ENCODE data around the gene CHRNA10.

Gene CHRNA10

DNA sequence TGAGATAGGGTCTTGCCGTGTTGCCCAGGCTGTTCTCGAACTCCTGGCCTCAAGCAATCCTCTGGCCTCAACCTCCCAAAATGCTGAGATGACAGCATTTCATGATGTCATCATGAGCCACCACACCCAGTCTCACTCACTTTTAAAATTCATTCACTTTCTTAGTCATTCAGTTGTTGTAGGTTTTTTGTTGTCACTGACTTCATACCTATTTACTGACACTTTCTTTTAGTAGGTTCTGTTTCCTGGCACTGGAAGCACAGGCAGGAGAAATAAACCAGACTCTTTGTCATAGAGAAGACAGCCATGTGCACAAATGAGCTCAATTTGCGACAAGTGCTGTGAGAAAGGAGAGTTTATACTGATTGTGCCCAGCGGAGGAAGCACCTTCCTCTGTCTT, 39.9 kb downstream of the CHRNA10 start:
- TF ChIP-seq EZH2 (IDR thresholded peaks at IDR 0.05) (no peak), FOXP2 (optimal IDR thresholded peaks at IDR 0.05; ENCODE audit: control extremely low read depth, extremely low read length, insufficient read depth) (no peak), POLR2AphosphoS5 (IDR thresholded peaks at IDR 0.05; ENCODE audit: borderline replicate concordance, low read depth, low read length) (no peak)
- H3K4me3 ChIP-seq = no peak overlapping the region
- H3K9ac ChIP-seq (ENCODE audit: insufficient read length) = no peak overlapping the region
- H3K36me3 ChIP-seq (ENCODE audit: insufficient read depth, low read length) = no peaks in the 10 kb centered on the region
- no peak overlapping the region for H3K27ac ChIP-seq
- no peaks in the 10 kb centered on the region for H3K9me3 ChIP-seq (ENCODE audit: low read depth, low read length)
- DNase-seq (ENCODE audit: low read depth, low spot score) = no peak

DNA sequence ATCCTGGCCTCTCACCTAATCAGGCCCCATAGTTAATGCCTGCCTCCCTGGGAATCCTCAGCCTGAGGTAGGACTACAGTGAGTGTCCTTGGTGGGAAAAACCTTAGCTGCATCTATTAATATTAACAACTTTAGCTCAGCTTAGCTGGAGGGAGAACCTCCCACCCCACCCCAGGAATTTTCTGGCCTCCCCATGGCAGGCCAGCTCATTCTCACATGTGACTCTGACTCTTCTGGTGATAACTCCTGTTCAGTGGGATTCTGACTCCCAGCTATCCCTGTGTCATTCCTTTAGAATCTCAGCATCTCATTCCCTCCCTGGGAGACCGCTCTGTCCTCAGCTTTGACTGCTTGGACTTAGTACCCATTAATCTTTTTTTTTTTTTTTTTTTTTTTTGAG, 43.9 kb downstream of the CHRNA10 start:
- Histone ChIP-seq H3K9me3 (ENCODE audit: low read depth, low read length) (no peaks in the 10 kb centered on the region), H3K36me3 (ENCODE audit: insufficient read depth, low read length) (no peaks in the 10 kb centered on the region), H3K27ac (no peak overlapping the region), H3K9ac (ENCODE audit: insufficient read length) (no peak overlapping the region), H3K4me3 (no peak overlapping the region)
- no peak for TF ChIP-seq FOXP2 (optimal IDR thresholded peaks at IDR 0.05; ENCODE audit: control extremely low read depth, extremely low read length, insufficient read depth)
- no peak for TF ChIP-seq EZH2 (IDR thresholded peaks at IDR 0.05)
- no peak for TF ChIP-seq POLR2AphosphoS5 (IDR thresholded peaks at IDR 0.05; ENCODE audit: borderline replicate concordance, low read depth, low read length)
- no peak for DNase-seq (ENCODE audit: low read depth, low spot score)

DNA sequence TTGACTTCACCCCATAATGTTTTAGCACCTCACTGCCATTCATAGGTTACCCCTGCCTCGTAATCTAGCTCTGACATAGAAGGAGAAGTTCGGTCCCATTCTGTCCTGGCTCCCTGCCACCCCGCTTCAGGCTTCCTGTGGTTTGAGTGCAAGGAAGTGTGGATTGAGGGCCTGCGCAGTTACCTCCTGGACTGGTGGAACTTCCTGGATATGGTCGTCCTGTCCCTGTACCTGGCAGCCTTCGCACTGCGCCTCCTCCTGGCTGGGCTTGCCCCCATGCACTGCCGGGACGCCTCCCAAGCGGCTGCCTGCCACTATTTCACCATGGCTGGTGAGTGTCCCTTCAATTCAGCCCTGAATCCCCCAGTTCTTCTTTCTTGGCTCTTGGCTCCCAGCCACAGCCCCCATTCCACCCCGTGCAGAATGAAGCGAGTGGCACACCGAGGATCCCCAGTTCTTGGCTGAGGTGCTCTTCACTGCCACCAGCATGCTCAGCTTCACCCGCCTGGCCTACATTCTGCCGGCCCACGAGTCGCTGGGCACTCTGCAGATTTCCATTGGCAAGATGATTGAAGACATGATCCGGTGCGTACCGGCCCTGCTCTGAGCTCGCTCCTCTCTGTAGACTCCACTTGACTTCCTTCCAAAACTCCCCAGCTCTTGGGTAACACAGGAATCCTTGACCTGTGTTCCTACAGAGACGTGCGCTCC, 44.8 kb downstream of the CHRNA10 start:
- no peak overlapping the region for H3K4me3 ChIP-seq
- H3K9me3 ChIP-seq (ENCODE audit: low read depth, low read length) = no peaks in the 10 kb centered on the region
- no peak overlapping the region for H3K27ac ChIP-seq
- H3K36me3 ChIP-seq (ENCODE audit: insufficient read depth, low read length) = no peaks in the 10 kb centered on the region
- no peak for DNase-seq (ENCODE audit: low read depth, low spot score)
- no peak overlapping the region for H3K9ac ChIP-seq (ENCODE audit: insufficient read length)
- TF ChIP-seq POLR2AphosphoS5 (IDR thresholded peaks at IDR 0.05; ENCODE audit: borderline replicate concordance, low read depth, low read length) = no peak
- TF ChIP-seq EZH2 (IDR thresholded peaks at IDR 0.05) = no peak
- TF ChIP-seq FOXP2 (optimal IDR thresholded peaks at IDR 0.05; ENCODE audit: control extremely low read depth, extremely low read length, insufficient read depth) = no peak

DNA sequence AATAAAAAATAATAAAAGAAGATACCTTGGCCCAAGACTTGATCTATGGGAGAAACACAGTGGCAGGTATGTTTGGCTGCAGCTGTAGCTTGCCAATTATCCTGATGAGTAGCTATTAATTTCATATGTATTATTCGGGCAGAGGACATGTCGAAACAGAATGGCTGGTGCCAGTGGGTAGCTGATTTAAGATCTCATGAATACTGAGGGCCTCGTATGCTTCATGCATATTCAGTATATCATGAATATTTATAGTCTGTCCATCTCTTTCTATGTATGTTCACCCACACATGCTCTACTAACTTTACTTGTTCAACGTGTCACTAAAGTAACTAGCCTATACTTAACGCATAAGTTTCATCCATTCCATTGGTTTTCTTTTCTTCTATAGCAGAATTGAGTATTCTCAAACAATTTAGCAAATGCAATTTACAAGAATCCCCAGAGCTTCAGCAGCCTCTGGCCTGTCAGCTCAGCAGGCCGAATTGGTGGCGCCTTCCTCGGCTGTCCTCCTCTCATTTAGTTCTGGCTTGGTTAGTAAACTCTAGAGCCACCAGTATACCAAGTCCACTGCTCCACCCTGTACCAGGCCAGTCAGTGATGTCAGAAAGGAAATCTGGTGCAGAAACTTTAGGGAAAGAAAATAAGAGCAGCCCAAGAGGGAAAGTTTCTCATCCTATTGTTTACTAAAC, 47.3 kb downstream of the CHRNA10 start:
- no peaks in the 10 kb centered on the region for H3K9me3 ChIP-seq (ENCODE audit: low read depth, low read length)
- no peak for DNase-seq (ENCODE audit: low read depth, low spot score)
- H3K9ac ChIP-seq (ENCODE audit: insufficient read length) = no peak overlapping the region
- TF ChIP-seq POLR2AphosphoS5 (IDR thresholded peaks at IDR 0.05; ENCODE audit: borderline replicate concordance, low read depth, low read length) (no peak), EZH2 (IDR thresholded peaks at IDR 0.05) (no peak), FOXP2 (optimal IDR thresholded peaks at IDR 0.05; ENCODE audit: control extremely low read depth, extremely low read length, insufficient read depth) (no peak)
- no peak overlapping the region for H3K27ac ChIP-seq
- no peaks in the 10 kb centered on the region for H3K36me3 ChIP-seq (ENCODE audit: insufficient read depth, low read length)
- no peak overlapping the region for H3K4me3 ChIP-seq

DNA sequence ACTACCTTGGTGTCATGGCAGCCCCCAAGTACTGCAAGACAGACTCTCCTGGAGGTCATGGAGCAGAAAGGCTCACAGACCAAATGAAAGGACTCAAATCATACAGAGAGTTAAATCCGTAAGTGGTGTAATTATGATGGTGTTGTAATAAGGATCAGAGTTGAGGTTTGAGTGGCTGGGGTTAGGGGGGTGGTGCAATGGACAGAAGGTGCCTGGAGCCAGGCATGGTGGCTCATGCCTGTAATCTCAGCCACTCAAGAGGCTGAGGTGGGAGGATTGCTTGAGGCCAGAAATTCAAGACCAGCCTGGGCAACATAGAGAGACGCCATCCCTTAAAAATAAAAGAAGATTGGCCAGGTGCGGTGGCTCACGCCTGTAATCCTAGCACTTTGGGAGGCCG, 48.1 kb downstream of the CHRNA10 start:
- Histone ChIP-seq H3K27ac (no peak overlapping the region), H3K9ac (ENCODE audit: insufficient read length) (no peak overlapping the region), H3K9me3 (ENCODE audit: low read depth, low read length) (no peaks in the 10 kb centered on the region), H3K36me3 (ENCODE audit: insufficient read depth, low read length) (no peaks in the 10 kb centered on the region), H3K4me3 (no peak overlapping the region)
- no peak for DNase-seq (ENCODE audit: low read depth, low spot score)
- TF ChIP-seq FOXP2 (optimal IDR thresholded peaks at IDR 0.05; ENCODE audit: control extremely low read depth, extremely low read length, insufficient read depth) (no peak), EZH2 (IDR thresholded peaks at IDR 0.05) (no peak), POLR2AphosphoS5 (IDR thresholded peaks at IDR 0.05; ENCODE audit: borderline replicate concordance, low read depth, low read length) (no peak)

DNA sequence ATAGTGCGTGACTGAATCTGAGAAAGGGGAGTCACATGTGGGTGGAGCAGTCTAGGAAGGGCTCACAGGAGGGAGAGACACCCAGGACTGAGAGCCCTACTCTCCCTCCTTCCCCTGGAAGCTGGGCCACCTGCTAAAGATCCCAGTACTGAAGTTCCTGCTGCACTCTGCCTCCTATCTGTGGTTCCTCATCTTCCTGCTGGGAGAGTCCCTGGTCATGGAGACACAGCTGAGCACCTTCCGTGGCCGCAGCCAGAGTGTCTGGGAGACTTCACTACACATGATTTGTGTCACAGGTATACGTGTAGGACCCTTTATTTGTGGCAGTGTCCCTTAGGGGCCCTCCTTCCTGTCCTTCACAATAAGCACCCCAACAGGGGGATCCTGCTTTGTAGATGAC, 48.7 kb downstream of the CHRNA10 start:
- TF ChIP-seq EZH2 (IDR thresholded peaks at IDR 0.05) (no peak), POLR2AphosphoS5 (IDR thresholded peaks at IDR 0.05; ENCODE audit: borderline replicate concordance, low read depth, low read length) (no peak), FOXP2 (optimal IDR thresholded peaks at IDR 0.05; ENCODE audit: control extremely low read depth, extremely low read length, insufficient read depth) (no peak)
- DNase-seq (ENCODE audit: low read depth, low spot score) = no peak
- Histone ChIP-seq H3K27ac (no peak overlapping the region), H3K4me3 (no peak overlapping the region), H3K9me3 (ENCODE audit: low read depth, low read length) (no peaks in the 10 kb centered on the region), H3K9ac (ENCODE audit: insufficient read length) (no peak overlapping the region), H3K36me3 (ENCODE audit: insufficient read depth, low read length) (no peaks in the 10 kb centered on the region)

DNA sequence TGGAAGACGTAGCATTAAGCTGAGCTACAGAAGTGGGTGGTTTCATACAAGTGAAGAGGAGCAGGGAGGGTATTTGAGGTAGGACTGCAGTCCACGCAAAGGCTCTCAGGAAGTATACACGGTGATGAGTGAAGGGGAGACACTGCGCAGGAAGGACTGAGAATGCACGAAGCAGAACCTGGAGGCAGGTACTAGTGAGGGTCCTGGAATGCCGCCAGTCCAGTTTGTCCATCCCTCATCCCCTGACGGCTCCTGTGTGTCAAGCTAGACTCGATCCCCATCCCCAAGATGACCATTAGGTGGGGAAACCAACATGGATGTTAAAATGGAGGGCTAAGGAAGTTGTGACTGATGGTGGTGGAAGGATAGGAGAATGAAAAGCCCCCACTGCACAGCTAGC, 53.2 kb downstream of the CHRNA10 start:
- TF ChIP-seq EZH2 (IDR thresholded peaks at IDR 0.05) = no peak
- TF ChIP-seq FOXP2 (optimal IDR thresholded peaks at IDR 0.05; ENCODE audit: control extremely low read depth, extremely low read length, insufficient read depth) = no peak
- no peak for TF ChIP-seq POLR2AphosphoS5 (IDR thresholded peaks at IDR 0.05; ENCODE audit: borderline replicate concordance, low read depth, low read length)
- DNase-seq (ENCODE audit: low read depth, low spot score) = no peak
- H3K4me3 ChIP-seq = no peak overlapping the region

DNA sequence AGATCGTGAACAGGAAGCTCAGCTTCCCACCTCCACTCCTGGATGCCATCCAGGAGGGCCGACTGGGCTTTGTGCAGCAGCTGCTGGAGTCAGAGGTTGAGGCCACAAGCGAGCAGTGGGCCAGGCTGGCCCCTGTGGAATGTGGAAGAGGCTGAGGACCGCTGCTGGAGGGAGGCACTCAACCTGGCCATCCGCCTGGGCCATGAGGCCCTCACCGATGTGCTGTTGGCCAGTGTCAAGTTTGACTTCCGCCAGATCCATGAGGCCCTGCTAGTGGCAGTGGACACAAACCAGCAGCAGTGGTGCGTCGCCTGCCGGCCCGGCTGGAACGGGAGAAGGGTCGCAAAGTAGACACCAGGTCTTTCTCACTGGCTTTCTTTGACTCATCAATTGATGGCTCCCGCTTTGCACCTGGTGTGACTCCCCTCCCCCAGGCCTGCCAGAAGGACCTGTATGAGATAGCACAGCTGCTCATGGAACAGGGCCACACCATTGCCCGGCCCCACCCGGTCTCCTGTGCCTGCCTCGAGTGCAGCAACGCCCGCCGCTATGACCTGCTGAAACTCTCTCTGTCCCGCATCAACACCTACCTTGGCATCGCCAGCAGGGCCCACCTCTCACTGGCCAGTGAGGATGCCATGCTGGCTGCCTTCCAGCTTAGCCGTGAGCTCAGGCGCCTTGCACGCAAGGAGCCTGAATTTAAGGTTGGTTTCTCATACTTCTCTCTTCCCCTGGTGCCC, 54.3 kb downstream of the CHRNA10 start:
- Histone ChIP-seq H3K4me3 (no peak overlapping the region), H3K9ac (ENCODE audit: insufficient read length) (no peak overlapping the region), H3K9me3 (ENCODE audit: low read depth, low read length) (no peaks in the 10 kb centered on the region), H3K36me3 (ENCODE audit: insufficient read depth, low read length) (no peaks in the 10 kb centered on the region), H3K27ac (no peak overlapping the region)
- no peak for DNase-seq (ENCODE audit: low read depth, low spot score)
- TF ChIP-seq POLR2AphosphoS5 (IDR thresholded peaks at IDR 0.05; ENCODE audit: borderline replicate concordance, low read depth, low read length) (no peak), FOXP2 (optimal IDR thresholded peaks at IDR 0.05; ENCODE audit: control extremely low read depth, extremely low read length, insufficient read depth) (no peak), EZH2 (IDR thresholded peaks at IDR 0.05) (no peak)

More for the DNA sequence above, 53.2 kb downstream of the CHRNA10 start:
- H3K27ac ChIP-seq = no peak overlapping the region
- H3K9me3 ChIP-seq (ENCODE audit: low read depth, low read length) = no peaks in the 10 kb centered on the region
- no peak overlapping the region for H3K9ac ChIP-seq (ENCODE audit: insufficient read length)
- no peaks in the 10 kb centered on the region for H3K36me3 ChIP-seq (ENCODE audit: insufficient read depth, low read length)

Measured in SK-N-MC (cell line).